GM10847 (cell line): ENCODE results near the gene TIE1.

Experiments used
- POLR2A ChIP-seq: IDR thresholded peaks from 2 replicates; pipeline ENCODE4 v1.6.1; 2011; ENCODE audit not compliant: insufficient read length; ENCODE audit errors: extremely low read depth

The TIE1 gene

DNA sequence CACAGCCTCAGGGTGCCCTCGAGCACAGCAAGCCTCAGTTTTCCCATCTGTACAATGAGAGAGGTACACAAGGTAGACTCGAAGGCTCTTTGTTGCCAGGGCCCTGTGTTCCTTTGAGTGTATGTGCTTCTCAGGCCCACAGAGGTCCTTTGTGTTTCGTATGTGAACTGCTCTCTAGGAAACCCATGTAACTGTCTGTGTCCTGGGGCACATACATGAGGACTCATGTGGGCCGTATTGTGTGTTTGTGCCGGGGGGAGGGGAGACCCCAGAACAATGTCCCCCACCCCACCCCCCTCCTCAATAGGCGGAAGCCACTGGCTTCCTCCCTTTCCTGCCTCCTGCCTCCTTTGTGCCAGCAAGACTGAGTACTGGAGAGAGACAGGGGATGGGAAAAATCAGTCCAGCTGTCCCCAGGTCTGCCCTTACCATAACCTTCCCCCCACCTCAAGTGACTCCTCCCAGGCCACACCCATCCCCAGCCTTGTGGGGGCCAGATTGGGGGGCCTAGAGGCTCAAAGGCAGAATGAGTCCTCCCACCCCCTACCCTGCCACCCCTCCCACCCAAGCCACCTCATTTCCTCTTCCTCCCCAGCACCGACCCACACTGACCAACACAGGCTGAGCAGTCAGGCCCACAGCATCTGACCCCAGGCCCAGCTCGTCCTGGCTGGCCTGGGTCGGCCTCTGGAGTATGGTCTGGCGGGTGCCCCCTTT, at the start of gene TIE1:
Gene TIE1 (plus strand): TSS at position 605 of the 717 bp plus-strand sequence. CDS start 90 bp downstream, at position 695.
- TF ChIP-seq POLR2A: no peak

DNA sequence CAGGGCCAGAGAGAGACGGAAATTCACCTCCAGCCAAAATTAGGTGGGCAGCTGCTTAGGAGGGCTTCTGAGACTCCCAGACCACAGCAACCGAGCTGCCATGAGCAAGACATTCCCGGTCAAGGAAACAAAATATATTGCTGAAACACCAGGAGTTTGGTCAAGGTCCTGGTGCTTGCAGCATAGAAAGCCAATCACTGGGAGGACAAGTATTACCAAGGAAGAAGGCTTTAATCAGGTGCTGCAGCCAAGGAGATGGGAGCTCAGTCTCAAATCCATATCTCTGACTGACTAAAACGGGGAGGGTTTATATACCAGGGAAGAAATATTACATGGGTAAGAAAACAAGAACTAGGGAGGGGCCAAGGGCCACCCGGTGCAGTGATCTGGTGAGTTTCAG, 49.8 kb upstream of the TIE1 start:
- TF ChIP-seq POLR2A: no peak

DNA sequence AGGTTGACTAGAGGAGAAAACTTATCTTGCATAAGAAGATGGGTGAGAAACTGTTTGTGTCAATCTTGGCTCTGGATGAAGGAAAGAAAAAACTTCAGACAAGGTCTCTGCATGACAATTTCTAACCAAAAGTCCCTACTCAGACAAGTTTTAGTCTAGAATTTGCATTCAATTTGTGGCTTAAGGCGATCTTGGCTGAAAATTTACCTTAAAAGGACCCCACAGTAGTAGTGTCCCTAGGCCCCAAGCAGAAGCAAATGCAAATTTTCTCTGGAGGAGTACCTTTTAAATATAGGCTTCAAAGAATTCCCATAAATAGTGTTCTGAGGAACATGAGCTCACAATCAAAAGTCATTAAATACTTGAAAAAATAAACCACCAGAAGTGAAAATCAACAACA, 48.6 kb upstream of the TIE1 start:
- TF ChIP-seq POLR2A: no peak

DNA sequence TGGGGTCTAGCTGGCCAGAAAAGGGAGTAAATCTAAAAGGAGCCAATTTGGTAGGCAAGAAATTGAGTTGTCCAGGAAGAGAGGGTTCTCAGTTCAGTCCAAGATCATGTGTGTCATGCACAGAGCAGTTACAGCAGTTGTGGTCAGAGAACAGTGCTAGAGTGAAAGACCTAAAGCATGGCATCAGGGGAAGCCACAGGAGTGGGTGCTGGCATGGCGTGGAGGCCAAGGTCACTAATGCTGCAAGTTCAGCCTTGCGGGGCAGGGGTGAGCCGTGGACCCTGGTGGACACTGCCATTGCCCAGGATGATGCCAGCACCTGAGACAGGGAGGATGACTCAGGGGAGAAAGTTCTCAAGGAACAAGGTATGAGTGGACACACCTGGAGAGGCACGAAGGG, 47.6 kb upstream of the TIE1 start:
- no peak for TF ChIP-seq POLR2A

DNA sequence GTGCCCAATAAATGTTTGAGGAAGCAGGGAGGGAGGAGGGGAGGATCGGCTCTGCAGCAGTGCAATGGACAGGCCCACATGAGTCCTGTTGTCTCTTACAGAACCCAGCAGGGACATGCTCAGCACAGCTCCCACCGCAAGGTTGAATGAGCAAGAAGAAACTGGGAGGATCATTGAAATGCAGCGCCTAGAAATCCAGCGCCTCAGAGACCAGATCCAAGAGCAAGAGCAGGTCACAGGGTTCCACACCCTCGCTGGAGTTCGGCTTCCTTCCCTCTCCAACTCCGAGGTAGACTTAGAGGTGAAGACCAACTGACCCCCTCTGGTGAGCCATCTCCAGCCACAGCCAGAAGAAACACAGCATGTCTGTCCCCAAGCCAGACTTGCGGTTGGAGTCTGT, 46.9 kb upstream of the TIE1 start:
- no peak for TF ChIP-seq POLR2A

DNA sequence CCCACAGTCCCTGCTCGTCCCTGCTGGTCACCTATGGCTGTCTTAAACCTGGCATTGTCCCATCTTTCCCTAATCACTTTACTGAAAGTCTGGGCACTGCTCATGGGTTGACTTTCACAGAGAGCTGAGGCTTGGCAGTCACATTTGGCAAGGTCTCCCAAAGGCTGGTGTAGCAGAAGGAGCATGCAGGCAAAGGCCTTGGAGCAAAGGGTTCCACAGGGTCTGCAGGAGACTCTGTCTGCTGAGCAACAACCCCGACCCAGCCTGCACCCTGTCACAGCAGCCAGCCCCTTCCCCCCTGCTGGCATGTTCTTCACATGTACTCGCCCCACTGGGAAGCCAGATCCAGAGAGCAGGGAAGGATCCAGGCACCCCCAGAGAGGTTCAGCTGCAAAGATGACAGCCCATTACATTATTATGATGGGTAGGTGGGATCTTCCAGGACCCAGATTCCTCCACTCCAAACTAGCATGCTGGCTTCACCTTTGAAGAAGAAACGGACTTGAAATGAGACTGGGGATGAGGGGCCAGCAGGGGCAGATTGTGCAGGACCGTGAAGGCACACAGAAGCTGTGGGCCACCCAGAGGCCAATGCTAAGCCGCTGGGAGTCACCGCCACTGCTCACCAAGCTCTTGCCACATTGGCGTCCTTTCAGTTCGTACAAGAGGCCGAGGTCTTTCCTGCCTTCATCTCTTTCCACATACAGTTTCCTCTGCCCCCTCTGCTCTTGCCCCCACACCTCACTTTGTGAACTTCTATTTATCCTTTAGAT, 45.2 kb upstream of the TIE1 start:
- TF ChIP-seq POLR2A: no peak

DNA sequence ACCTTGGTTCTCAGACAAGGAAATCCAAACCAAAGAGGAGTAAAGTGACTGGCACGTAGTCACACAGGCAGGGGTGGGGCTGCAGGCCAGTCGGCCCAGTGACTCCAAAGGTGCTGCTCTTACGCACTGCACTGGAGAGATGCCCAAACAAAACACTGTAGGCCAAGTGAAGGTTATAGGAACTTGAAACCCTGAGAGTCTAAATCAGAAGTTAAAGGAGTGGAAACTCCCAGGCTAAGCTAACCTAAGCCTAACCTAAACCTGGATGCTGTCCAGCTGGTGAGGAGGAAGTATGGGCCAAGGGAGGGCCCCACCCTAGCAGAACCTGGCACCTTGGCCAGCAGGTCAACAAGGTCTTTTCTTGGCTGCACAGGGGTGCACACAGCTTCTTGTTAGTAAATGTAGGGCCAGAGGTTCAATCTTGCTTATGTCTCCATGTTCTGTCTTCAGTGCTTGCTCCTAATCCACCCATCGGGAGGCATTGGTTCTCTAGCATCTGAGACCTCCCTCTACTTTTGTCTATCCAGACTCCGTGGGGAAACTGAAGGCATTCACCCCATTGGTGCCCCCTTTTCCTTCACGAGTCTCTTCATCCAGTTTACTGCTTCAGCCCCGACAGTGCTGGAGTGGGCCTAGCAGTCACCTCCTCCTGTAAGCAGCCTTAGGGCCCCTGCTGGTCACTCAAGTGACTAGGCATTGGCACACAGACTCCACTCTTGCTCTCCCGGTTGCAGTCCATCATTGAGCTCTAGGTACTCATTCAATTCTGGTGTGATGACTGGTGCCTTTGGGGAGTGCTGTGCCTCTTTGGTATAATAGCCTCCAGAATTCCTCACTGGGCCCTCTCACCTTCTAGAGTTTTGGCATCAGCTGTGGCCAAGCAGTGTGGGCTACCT, 43.9 kb upstream of the TIE1 start:
- TF ChIP-seq POLR2A: no peak

DNA sequence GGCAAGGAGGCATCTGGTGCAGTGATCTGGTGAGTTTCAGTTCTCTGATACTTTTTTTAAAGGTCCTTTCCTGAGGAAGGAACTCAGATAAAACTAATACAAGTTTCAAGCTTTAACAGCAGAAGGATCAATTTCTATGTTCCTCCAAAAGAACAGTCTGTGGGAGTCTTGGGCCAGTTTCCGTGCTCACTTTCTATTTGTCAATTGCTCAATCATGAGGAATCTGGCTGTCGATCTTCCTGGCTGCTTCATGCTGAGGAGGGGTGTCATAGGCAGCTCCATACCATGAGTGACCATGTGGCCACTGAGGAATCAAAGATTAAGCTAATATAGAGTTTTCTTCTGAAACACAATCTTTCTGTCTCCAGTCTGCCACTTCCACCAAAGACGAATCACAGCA, 42.4 kb upstream of the TIE1 start:
- no peak for TF ChIP-seq POLR2A

DNA sequence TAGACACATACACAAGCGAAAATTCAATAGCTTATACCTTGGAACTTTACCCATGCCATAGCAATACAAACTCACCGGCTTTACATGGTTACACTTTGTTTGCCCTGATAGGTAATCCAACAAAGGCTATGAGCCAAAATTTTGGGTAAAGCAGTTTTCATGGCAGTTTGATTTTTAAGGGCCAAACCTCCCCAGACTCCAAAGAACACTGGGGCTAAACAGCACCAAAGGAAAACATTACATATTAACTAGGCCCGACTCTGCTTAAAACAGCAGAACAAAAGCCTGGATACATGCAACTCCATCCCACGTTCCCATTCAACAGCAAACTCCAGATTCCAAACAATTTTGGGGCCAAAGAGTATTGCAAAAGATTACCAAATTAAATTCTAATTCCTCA, 35.4 kb upstream of the TIE1 start:
- TF ChIP-seq POLR2A: no peak

DNA sequence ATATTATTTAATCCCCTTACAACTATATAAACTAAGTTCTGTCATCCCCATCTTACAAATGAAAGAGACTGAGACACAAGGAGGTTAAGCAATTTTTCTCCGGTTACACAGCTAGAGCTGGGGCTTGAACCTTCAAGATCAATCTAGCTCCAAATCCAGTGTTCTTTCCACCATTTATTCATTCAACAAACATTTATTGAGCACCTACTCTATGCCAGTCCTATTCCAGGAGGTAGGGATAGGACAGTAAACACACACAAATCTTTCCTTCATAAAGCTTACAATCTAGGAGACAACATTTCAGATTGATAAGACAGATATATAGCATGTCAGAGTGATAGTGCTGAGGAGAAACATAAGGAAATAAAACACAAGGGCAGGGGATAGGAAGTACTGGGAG, 33.9 kb upstream of the TIE1 start:
- TF ChIP-seq POLR2A: no peak

DNA sequence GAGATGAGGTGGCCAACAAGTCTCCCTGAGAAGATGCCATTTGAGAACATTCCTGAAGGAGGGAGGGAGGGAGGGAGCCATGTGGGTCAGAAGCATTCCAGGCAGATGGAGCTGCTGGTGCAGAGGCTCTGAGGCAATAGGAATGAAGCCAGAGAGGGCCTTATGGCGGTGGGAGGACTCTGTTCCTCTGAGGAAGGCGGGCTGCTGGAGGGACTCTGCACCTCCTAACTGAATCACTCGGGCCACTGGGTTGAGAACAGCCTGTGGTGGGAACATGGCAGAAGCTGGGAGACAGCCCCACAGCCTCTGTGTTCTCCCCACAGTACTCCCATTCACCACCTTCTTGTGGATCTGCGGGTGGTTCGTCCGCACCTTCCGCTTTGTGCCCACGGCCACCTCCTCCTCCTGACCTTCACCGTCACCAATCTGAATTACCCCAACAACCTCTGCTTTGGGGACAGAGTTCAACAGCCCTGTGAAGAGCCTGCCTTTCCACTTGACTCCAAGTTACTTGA, 33.4 kb upstream of the TIE1 start:
- no peak for TF ChIP-seq POLR2A

DNA sequence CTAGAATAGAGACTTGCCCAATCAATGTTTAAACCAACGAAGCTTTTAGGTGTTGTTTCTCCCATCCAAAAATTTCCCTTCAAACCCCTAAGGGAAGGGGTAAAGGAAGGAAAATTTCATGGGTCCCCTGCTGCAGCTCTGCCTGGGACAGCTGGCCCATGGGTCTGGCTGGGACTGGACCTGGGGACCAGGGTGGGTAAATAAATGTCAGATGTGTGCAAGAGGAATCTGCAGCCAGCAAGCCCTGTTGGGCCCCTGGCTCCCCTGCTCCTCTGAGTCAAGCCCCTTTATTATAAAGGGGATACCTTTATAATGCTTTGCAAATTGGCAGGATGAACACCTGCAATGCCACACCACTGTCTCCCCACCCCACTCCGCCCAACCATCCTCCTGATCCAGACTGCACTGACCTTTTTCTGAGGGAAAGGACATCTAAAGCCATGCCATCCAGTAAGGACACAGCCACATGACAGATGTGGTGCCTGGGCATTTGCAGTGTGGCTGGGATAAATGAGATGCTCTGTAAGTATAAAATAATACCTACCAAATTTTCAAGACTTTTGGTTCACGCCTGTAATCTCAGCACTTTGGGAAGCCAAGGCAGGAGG, 32.9 kb upstream of the TIE1 start:
- TF ChIP-seq POLR2A: no peak

DNA sequence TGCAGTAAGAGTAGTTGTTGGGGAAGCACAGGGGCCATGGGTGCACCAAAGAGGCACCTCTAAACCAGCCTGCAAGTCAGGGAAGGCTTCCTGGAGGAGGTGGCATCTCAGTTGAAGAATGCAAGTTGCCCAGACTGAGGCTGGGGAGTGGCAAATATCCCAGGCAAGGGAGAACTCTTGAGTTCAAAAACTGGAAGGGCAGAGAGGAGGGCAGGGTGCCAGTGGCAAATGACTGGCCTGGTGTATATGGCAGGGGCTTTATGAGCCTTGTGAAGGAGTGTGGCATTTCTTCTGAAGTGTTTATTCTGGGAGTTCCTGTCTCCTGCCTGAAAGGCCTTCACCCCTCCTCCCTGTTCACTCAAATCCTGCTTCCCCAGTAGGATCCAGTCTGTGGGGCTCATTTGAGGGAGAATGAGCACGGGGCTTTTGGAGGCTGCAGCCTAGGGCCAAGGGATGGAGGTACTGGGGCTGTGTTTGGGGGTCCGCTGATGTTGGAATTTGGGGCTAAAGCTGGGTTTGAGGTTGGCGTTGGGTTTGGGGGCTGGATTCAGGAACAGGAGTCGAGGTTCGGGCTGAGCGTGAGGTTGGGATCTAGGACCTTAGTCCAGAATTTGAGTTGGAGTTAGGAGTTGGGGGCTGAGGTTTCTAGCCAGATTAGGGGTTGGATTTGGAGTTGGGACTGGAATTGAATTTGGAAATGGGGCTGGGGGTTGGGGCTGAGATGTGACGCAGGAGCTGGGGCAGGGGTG, 31.0 kb upstream of the TIE1 start, which contains the start of gene TMEM125:
Gene TMEM125 (plus strand): TSS at position 357 of the 749 bp plus-strand sequence. CDS start 2,740 bp downstream, outside the sequence.
- TF ChIP-seq POLR2A: no peak

DNA sequence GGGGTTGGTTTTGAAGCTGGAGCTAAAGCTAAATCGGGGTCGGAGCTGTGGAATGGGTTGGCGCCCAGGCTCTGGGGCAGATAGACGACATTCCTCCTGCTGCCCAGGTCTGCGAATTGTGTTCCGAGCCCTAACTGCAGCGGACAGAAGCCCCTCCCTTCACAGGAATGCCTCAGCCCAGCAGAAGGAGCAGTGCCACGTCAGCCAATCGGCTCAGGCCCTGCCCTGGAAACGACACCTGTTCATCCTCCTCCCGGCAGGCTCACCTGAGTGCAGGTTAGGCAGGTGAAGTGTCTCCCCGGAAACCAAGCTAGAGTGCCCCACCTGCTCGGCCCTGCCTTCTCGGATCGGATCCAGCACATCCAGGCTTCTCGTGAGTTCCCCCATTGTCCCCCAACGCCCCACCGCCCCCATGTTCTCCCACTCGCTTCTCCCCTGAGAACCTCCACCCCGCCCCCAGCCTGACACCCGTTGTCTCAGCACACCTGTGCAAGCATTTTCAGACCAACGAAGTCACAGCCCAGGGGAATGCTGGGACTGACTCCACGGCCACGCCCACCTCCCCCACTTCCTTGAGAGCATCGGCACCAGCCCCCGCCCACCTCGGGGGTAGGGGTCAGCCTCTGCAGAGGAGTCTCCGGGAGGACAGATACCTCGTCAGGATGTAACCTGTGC, 30.2 kb upstream of the TIE1 start:
- no peak for TF ChIP-seq POLR2A
